Neural crest cell (in vitro differentiated cells): ENCODE results near the gene ZNF362. TPM values are rescaled to one million over a fixed set of nuclear protein-coding genes. Genes with fewer than 3 reads are reported as not detected.

Experiments
- DNase-seq: peaks from one replicate; pipeline ENCODE4 v3.0.0; 2021; ENCODE audit warnings: low read depth, mixed read lengths, low spot score
- H3K27ac Mint-ChIP-seq: one replicate; pipeline ENCODE4 v1.8.0; 2021; ENCODE audit warnings: mild to moderate bottlenecking, mixed read lengths; ENCODE audit not compliant: unreplicated experiment
- H3K27me3 Mint-ChIP-seq: 2 replicates; pipeline ENCODE4 v1.8.0; 2021; ENCODE audit warnings: low read depth, mild to moderate bottlenecking, mixed read lengths
- H3K36me3 Mint-ChIP-seq: 2 replicates; pipeline ENCODE4 v1.8.0; 2021; ENCODE audit warnings: low read depth, mild to moderate bottlenecking, mixed read lengths
- H3K4me1 Mint-ChIP-seq: 2 replicates; pipeline ENCODE4 v1.8.0; 2021; ENCODE audit warnings: mixed read lengths
- H3K4me3 Mint-ChIP-seq: one replicate; pipeline ENCODE4 v1.8.0; 2021; ENCODE audit warnings: mild to moderate bottlenecking, mixed read lengths
- H3K9me3 Mint-ChIP-seq: 2 replicates; pipeline ENCODE4 v1.8.0; 2021; ENCODE audit warnings: mixed read lengths
- total RNA-seq: library from RNA; stranded (reverse); gene quantifications from 2 replicates; pipeline ENCODE4 v1.2.1, GENCODE V29; 2021
- TF ChIP-seq, protein P1 (sequence below): fragments of 200-600 bp; sonication (generic); conservative IDR thresholded peaks from 2 replicates; pipeline ENCODE4 v1.5.0; 2021; ENCODE audit warnings: antibody characterized with exemption, mild to moderate bottlenecking

ZNF362 gene
- total RNA-seq, 1 donor from 2014 or later, result 56.3 TPM

GRCh38 chr1:33275706-33276572 is 19.6 kb downstream of the ZNF362 start:
- TF ChIP-seq, protein P1, sequence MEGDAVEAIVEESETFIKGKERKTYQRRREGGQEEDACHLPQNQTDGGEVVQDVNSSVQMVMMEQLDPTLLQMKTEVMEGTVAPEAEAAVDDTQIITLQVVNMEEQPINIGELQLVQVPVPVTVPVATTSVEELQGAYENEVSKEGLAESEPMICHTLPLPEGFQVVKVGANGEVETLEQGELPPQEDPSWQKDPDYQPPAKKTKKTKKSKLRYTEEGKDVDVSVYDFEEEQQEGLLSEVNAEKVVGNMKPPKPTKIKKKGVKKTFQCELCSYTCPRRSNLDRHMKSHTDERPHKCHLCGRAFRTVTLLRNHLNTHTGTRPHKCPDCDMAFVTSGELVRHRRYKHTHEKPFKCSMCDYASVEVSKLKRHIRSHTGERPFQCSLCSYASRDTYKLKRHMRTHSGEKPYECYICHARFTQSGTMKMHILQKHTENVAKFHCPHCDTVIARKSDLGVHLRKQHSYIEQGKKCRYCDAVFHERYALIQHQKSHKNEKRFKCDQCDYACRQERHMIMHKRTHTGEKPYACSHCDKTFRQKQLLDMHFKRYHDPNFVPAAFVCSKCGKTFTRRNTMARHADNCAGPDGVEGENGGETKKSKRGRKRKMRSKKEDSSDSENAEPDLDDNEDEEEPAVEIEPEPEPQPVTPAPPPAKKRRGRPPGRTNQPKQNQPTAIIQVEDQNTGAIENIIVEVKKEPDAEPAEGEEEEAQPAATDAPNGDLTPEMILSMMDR, result no peak
- Mint-ChIP-seq H3K9me3 (no peaks in the 10 kb centered on the region), H3K27ac (no peak overlapping the region), H3K4me1 (peaks cover 6% of the 10 kb centered on the region), H3K36me3 (peaks cover 6% of the 10 kb centered on the region), H3K27me3 (no peaks in the 10 kb centered on the region), H3K4me3 (no peak overlapping the region)
- DNase-seq, result no peak

DNA sequence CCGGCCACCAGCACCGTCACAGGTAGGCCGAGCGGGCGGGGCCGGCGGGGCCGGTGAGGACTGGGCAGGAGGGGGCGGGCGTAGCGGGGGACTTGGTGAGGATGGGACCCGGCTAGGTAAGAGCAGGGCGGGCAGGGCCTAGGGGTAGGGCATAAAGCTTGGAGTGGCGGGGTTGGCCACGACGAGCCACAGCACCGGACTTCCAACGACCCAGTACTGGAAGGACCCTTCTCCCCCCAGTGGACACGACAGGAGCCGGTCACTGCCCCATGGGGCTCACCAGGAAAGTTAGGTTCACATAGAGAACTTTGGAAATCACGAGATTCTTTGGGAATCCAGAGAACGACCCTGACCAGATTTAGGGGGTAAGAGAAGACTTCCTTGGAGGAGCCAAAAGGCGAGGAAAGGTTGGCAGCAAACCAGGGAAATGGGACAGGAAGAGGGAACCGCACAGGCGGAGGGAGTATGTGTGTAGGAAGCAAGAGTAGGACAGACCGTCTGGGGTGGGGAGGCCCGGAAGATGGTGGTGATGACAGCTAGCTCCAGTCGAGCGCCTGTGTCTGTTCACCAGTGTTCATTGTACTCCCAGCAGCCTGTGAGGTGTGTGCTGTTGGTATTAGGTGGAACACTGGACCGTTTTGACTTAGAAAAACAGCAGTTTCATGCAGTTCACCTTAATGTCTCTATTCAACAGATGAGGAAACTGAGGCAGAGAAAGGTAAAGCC is 20.4 kb downstream of the ZNF362 start:
- Mint-ChIP-seq H3K4me3 (no peak overlapping the region), H3K36me3 (peaks cover 6% of the 10 kb centered on the region), H3K27me3 (no peaks in the 10 kb centered on the region), H3K9me3 (no peaks in the 10 kb centered on the region), H3K4me1 (peaks cover 6% of the 10 kb centered on the region), H3K27ac (no peak overlapping the region)
- DNase-seq, result no peak
- TF ChIP-seq, protein P1, result no peak

DNA sequence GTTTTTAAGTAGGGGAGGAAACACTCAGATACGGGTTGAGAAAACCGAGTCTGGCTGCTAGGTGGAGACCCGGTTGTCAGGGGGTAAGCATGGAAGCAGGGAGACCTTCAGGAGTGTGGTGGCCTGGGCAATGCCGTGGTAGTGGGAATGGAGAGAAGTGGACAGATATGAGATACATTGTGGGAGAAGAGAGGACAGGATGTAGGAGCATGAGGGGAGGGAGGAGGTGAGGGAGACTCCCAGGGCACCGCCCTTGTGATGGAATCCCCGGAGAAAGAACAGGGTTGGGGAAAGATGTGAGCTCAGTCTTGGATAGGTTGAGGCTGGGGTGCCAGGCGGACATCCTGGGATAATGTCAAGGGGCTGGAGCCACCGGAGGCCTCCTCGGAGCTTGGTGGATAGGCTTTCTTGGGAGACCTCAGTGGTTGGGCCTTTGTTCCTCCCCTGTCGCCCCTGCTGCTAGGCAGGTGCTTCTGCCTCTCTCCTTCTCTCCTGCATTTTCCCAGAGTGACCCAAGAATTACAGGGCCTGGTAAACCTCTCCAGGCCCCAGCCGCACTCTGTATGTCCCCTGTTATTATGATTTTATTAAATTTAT is 21.3 kb downstream of the ZNF362 start:
- H3K27me3 Mint-ChIP-seq, result no peaks in the 10 kb centered on the region
- H3K4me1 Mint-ChIP-seq, result peaks cover 6% of the 10 kb centered on the region
- DNase-seq, result no peak
- H3K9me3 Mint-ChIP-seq, result no peaks in the 10 kb centered on the region
- peaks cover 12% of the 10 kb centered on the region for H3K36me3 Mint-ChIP-seq
- TF ChIP-seq, protein P1, result no peak
- no peak overlapping the region for H3K4me3 Mint-ChIP-seq
- H3K27ac Mint-ChIP-seq, result peak overlapping the region; percentile 43

DNA sequence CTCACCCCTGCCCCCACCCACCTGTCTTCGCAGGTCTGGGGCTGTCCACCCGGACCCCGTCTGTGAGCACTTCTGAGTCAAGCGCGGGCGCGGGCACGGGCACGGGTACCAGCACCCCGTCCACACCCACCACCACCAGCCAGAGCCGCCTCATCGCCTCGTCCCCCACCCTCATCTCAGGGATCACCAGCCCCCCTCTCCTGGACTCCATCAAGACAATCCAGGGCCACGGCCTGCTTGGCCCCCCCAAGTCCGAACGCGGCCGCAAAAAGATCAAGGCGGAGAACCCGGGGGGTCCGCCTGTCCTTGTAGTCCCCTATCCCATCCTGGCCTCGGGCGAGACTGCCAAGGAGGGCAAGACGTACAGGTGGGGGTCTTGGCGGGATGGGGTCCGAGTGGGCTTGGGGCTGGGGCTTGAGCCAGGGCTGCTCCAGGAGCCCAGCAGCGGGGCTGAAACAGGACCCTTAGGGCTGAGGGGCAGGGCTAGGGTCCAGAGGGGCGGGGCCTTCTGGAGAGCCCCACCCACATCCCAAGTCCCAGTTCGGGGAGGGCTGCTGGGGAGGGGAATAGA is 23.9 kb downstream of the ZNF362 start:
- Mint-ChIP-seq H3K4me3 (no peak overlapping the region), H3K4me1 (peaks cover 11% of the 10 kb centered on the region), H3K27ac (no peak overlapping the region), H3K9me3 (no peaks in the 10 kb centered on the region), H3K27me3 (no peaks in the 10 kb centered on the region), H3K36me3 (peaks cover 14% of the 10 kb centered on the region)
- DNase-seq, result no peak
- TF ChIP-seq, protein P1, result no peak

DNA sequence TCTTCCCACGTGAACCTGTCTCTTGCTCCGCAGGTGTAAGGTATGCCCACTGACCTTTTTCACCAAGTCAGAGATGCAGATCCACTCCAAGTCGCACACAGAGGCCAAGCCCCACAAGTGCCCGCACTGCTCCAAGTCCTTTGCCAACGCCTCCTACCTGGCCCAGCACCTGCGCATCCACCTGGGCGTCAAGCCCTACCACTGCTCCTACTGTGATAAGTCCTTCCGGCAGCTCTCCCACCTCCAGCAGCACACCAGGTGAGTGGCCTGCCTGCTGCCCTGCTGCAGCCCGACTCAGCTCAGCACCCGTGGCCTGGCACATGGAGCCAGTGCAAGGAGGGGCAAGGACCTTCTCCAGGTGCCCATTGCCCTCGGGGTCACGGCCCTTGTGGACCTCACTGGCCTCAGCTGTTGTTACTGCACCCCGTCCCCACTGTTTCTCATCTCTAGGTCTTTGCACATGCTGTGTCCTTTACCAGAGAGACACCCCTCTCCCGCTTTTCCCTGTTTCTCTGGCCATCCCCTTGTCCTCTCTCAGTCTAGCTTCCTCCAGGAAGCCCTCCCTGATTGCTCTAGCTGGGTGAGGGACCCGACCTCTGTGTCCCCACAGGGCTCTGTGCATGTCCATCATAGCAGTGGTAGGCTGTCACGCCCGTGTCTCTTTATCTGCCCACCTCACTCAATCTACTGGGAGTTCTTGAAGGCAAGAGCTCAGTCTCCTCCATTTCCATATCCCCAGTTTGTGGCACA is 25.4 kb downstream of the ZNF362 start:
- no peak overlapping the region for H3K4me3 Mint-ChIP-seq
- H3K9me3 Mint-ChIP-seq, result no peaks in the 10 kb centered on the region
- peaks cover 15% of the 10 kb centered on the region for H3K36me3 Mint-ChIP-seq
- H3K4me1 Mint-ChIP-seq, result peaks cover 11% of the 10 kb centered on the region
- TF ChIP-seq, protein P1, result no peak
- no peak for DNase-seq
- no peaks in the 10 kb centered on the region for H3K27me3 Mint-ChIP-seq
- H3K27ac Mint-ChIP-seq, result peak overlapping the region; percentile 67
